ENCODE results near the gene DENND4A. TPM values are rescaled to one million over a fixed set of nuclear protein-coding genes. Genes with fewer than 3 reads are reported as not detected.

Gene DENND4A
- total RNA-seq, 1 experiment from 2014 or later: 6.2 TPM

DNA sequence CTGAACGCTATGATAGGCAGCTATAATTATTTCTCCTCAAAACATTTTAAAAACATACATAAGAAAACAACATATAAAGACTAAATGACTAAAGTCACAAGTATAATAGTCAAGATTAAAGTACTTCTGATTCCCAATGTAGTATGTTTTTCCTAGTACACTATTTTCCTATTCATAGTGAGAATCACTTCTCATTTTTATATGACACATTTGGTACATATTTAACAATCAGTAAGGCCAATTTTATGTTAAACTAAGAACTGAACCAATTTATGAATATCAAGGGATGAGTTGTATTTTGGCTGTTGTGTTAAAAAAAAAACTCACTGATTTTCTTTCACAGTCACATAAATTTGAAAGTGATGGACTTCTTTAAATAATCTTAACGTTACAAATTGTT is 79.7 kb downstream of the DENND4A start:
- Histone ChIP-seq H3K4me3 (ENCODE audit: low read length) (no peak overlapping the region), H3K9ac (ENCODE audit: low read length) (no peak overlapping the region), H3K27me3 (ENCODE audit: low read length) (no peaks in the 10 kb centered on the region), H2AFZ (ENCODE audit: low read length) (no peak overlapping the region), H3K9me3 (ENCODE audit: low read length) (no peaks in the 10 kb centered on the region), H3F3A (ENCODE audit: low read length, unreplicated experiment) (no peaks in the 10 kb centered on the region), H3K9me2 (replicated peaks; ENCODE audit: low read length) (no peaks in the 10 kb centered on the region), H3K4me2 (ENCODE audit: low read length) (no peak overlapping the region), H3K36me3 (ENCODE audit: low read depth, low read length) (peaks cover 3% of the 10 kb centered on the region; the same call in 1 of the 2 replicates), H3K4me1 (ENCODE audit: insufficient read depth, low read length) (no peaks in the 10 kb centered on the region), H4K20me1 (ENCODE audit: low read length) (no peaks in the 10 kb centered on the region), H3K27ac (ENCODE audit: low read length) (no peak overlapping the region), H3K79me2 (ENCODE audit: low read length) (no peaks in the 10 kb centered on the region)
- DNase-seq (no peak), ATAC-seq (no peak)
- no TSS peak for BruUV-seq (replicated peaks)
- TF ChIP-seq EZH2phosphoT487 (IDR thresholded peaks at IDR 0.05; ENCODE audit: borderline replicate concordance, low read length) (no peak), EZH2 (IDR thresholded peaks at IDR 0.05; ENCODE audit: low read length, unreplicated experiment) (no peak)
- TF ChIP-seq, protein P1, sequence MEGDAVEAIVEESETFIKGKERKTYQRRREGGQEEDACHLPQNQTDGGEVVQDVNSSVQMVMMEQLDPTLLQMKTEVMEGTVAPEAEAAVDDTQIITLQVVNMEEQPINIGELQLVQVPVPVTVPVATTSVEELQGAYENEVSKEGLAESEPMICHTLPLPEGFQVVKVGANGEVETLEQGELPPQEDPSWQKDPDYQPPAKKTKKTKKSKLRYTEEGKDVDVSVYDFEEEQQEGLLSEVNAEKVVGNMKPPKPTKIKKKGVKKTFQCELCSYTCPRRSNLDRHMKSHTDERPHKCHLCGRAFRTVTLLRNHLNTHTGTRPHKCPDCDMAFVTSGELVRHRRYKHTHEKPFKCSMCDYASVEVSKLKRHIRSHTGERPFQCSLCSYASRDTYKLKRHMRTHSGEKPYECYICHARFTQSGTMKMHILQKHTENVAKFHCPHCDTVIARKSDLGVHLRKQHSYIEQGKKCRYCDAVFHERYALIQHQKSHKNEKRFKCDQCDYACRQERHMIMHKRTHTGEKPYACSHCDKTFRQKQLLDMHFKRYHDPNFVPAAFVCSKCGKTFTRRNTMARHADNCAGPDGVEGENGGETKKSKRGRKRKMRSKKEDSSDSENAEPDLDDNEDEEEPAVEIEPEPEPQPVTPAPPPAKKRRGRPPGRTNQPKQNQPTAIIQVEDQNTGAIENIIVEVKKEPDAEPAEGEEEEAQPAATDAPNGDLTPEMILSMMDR (conservative IDR thresholded peaks at IDR 0.05; ENCODE audit: low read depth, low read length): no peak
- ChIA-PET CTCF (no interaction called here), POLR2A (ENCODE audit: unreplicated experiment) (no interaction called here)
- intact Hi-C loops (cut with micrococcal nuclease): no loop called here

DNA sequence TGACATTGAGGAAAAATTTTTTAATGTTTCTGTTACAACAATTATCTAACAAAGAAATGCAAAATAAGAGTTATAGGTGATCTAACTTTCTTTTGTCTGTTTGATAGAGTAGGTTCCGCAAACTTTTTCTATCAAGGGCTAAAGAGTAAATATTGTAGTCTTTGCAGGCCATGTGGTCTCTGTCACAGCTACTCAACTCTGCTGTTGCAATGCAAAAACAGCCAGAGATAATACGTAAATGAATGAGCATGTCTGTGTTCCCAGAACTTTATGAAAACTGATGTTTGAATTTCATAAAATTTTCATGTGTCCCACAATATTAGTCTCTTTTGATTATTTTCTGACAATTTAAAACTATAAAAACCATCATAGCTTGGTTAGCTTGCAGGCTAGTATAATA is 97.0 kb downstream of the DENND4A start:
- no peaks in the 10 kb centered on the region for H3K9me3 ChIP-seq (ENCODE audit: low read length)
- CTCF ChIA-PET: no interaction called here

DNA sequence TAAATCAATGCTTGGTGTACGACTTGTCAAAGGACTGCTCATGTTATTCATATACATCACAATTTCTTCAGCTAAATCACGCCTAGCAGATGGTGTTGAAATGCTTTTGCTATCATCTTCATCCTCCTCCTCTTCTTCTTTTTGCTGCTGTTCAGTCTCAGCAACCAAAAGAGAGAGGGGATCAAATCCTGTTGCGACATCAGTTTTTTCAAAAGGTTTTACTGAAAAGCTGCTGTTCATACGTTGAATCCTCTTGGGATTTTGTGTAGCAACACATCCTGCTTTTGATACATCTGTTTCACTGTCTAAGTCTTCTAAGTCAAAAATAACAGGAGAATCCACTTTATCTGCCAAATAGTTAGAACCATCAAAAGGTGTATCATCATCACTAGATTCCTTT is 101.3 kb downstream of the DENND4A start:
- Histone ChIP-seq H3K9me3 (ENCODE audit: low read length) (no peaks in the 10 kb centered on the region), H3K27ac (ENCODE audit: low read length) (no peak overlapping the region), H3K4me1 (ENCODE audit: insufficient read depth, low read length) (no peaks in the 10 kb centered on the region), H3K4me3 (ENCODE audit: low read length) (no peak overlapping the region), H2AFZ (ENCODE audit: low read length) (no peak overlapping the region), H4K20me1 (ENCODE audit: low read length) (no peaks in the 10 kb centered on the region), H3F3A (ENCODE audit: low read length, unreplicated experiment) (no peaks in the 10 kb centered on the region), H3K4me2 (ENCODE audit: low read length) (no peak overlapping the region), H3K9me2 (replicated peaks; ENCODE audit: low read length) (no peaks in the 10 kb centered on the region), H3K79me2 (ENCODE audit: low read length) (no peaks in the 10 kb centered on the region), H3K9ac (ENCODE audit: low read length) (no peak overlapping the region), H3K36me3 (ENCODE audit: low read depth, low read length) (no peaks in the 10 kb centered on the region), H3K27me3 (ENCODE audit: low read length) (no peaks in the 10 kb centered on the region)
- TF ChIP-seq EZH2 (IDR thresholded peaks at IDR 0.05; ENCODE audit: low read length, unreplicated experiment): no peak
- TF ChIP-seq EZH2phosphoT487 (IDR thresholded peaks at IDR 0.05; ENCODE audit: borderline replicate concordance, low read length): no peak
- TF ChIP-seq, protein P1 (conservative IDR thresholded peaks at IDR 0.05; ENCODE audit: low read depth, low read length): no peak
- ATAC-seq: no peak
- BruUV-seq (replicated peaks): no TSS peak
- intact Hi-C loops (cut with micrococcal nuclease): no loop called here
- ChIA-PET CTCF (no interaction called here), POLR2A (ENCODE audit: unreplicated experiment) (no interaction called here)
- DNase-seq: no peak

More for the DNA sequence above, 97.0 kb downstream of the DENND4A start:
- POLR2A ChIA-PET (ENCODE audit: unreplicated experiment): no interaction called here
- Histone ChIP-seq H3K4me2 (ENCODE audit: low read length) (no peak overlapping the region), H3K9me2 (replicated peaks; ENCODE audit: low read length) (no peaks in the 10 kb centered on the region), H2AFZ (ENCODE audit: low read length) (no peak overlapping the region), H3K9ac (ENCODE audit: low read length) (no peak overlapping the region), H3K4me3 (ENCODE audit: low read length) (no peak overlapping the region), H3K27me3 (ENCODE audit: low read length) (no peaks in the 10 kb centered on the region), H3K4me1 (ENCODE audit: insufficient read depth, low read length) (no peaks in the 10 kb centered on the region), H4K20me1 (ENCODE audit: low read length) (no peaks in the 10 kb centered on the region), H3F3A (ENCODE audit: low read length, unreplicated experiment) (no peaks in the 10 kb centered on the region), H3K79me2 (ENCODE audit: low read length) (no peaks in the 10 kb centered on the region), H3K36me3 (ENCODE audit: low read depth, low read length) (no peaks in the 10 kb centered on the region), H3K27ac (ENCODE audit: low read length) (no peak overlapping the region)
- no peak for ATAC-seq
- no TSS peak for BruUV-seq (replicated peaks)
- TF ChIP-seq, protein P1 (conservative IDR thresholded peaks at IDR 0.05; ENCODE audit: low read depth, low read length): no peak
- TF ChIP-seq EZH2 (IDR thresholded peaks at IDR 0.05; ENCODE audit: low read length, unreplicated experiment) (no peak), EZH2phosphoT487 (IDR thresholded peaks at IDR 0.05; ENCODE audit: borderline replicate concordance, low read length) (no peak)
- intact Hi-C loops (cut with micrococcal nuclease): no loop called here
- DNase-seq: no peak
